ENCODE data around the gene GHITM. TPM values are rescaled to one million over a fixed set of nuclear protein-coding genes. Genes with fewer than 3 reads are reported as not detected.

GHITM gene
- total and polyA plus RNA-seq, 10 donors: 69.2 to 152 (median 102) TPM

DNA sequence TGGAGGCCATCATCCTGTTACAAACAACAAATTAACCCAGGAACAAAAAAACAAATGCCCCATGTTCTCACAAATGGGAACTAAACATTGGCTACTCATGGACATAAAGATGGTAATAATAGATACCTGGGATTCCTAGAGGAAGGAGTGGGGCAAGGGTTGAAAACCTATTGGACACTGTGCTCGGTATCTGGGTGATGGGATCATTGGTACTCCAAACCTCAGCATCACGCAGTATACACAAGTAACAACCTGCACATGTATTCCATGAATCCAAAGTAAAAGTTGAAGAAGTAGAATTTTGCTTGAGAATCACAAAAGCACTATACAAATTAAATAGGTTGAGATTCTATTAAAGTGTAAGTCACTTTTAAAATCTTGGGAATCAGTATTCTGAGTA, 16.7 kb downstream of the GHITM start:
- Histone ChIP-seq H3K9me3 (no peaks in the 10 kb centered on the region), H3K4me1 (peaks cover 0 to 18% (median 0%) of the 10 kb centered on the region in 6 donors), H3K36me3 (peaks cover 4 to 50% (median 40%) of the 10 kb centered on the region in 6 donors), H3K27me3 (replicated peaks in 1 of 7) (no peaks in the 10 kb centered on the region), H3K27ac (peak overlapping the region in 2 of 8 donors; percentile 53 to 59), H3K4me3 (no peak overlapping the region)
- intact Hi-C loops (cut with DNase I; ENCODE audit: low total_unique reads): no loop called here
- 89 to 97% (median 93%) methylated on average over 2 of the region's 2 CpGs for WGBS, 5 donors
- DNase-seq: no peak
- TF ChIP-seq, protein P1, sequence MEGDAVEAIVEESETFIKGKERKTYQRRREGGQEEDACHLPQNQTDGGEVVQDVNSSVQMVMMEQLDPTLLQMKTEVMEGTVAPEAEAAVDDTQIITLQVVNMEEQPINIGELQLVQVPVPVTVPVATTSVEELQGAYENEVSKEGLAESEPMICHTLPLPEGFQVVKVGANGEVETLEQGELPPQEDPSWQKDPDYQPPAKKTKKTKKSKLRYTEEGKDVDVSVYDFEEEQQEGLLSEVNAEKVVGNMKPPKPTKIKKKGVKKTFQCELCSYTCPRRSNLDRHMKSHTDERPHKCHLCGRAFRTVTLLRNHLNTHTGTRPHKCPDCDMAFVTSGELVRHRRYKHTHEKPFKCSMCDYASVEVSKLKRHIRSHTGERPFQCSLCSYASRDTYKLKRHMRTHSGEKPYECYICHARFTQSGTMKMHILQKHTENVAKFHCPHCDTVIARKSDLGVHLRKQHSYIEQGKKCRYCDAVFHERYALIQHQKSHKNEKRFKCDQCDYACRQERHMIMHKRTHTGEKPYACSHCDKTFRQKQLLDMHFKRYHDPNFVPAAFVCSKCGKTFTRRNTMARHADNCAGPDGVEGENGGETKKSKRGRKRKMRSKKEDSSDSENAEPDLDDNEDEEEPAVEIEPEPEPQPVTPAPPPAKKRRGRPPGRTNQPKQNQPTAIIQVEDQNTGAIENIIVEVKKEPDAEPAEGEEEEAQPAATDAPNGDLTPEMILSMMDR (IDR thresholded peaks at IDR 0.05 in 8 of 11, conservative IDR thresholded peaks at IDR 0.05 in 3 of 11): no peak

DNA sequence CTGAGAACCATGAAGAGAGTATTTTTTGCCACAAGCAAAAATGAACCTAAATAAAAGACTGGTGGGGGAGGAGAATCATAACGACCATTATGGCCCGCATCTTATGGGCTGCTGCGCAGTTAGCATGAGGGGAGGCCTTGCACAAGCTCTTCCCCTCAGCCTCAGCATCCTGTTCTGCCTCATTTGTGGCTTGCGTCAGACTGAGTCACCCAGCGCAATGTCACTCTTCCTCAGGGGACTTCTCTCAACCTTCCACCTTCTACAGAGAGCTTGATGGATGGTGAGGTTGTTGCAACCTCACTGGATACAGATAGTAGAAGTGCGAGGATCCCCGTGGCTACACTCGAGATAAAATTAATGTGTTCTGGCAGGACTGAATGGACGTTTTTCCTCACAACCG, 17.5 kb downstream of the GHITM start:
- no peak for TF ChIP-seq POLR2A (IDR thresholded peaks at IDR 0.05)
- peak in 2 of 3 donors; percentile 47 to 86 for TF ChIP-seq POLR2AphosphoS5 (IDR thresholded peaks at IDR 0.05)
- peak; percentile 84 for DNase-seq
- H3K9me3 ChIP-seq: no peaks in the 10 kb centered on the region
- peaks cover 0 to 18% (median 0%) of the 10 kb centered on the region in 6 donors for H3K4me1 ChIP-seq
- peaks cover 4 to 42% (median 34%) of the 10 kb centered on the region in 6 donors for H3K36me3 ChIP-seq
- 37 to 60% (median 55%) methylated on average over 10 of the region's 10 CpGs for WGBS, 5 donors
- intact Hi-C loops (cut with DNase I; ENCODE audit: low total_unique reads): no loop called here
- no peak overlapping the region for H3K4me3 ChIP-seq
- peak overlapping the region in 5 of 8 donors; percentile 11 to 60 (median 53) for H3K27ac ChIP-seq
- H3K27me3 ChIP-seq (replicated peaks in 1 of 7): peaks cover 0 to 4% (median 0%) of the 10 kb centered on the region in 7 donors

DNA sequence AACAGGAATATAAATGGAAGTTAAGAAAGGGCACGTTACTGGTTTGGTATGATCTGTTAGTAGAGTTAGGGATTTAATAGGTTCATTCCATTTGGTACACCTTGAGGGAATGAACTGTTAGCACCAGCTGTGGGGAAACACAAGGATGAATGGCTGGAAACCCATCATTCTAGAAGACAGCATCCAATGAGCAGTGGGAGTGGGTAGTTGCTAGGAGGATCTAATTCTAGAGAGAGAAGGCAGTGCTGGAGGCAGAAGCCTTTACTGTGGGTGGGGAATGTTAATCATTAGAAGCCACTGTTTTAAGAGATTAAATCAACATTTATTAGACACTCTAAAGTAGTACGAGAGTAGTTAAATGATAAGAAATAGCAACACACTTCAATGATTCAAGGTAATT, 18.8 kb downstream of the GHITM start:
- no peak for DNase-seq
- Histone ChIP-seq H3K36me3 (peaks cover 4 to 29% (median 22%) of the 10 kb centered on the region in 6 donors), H3K27ac (no peak overlapping the region), H3K27me3 (replicated peaks in 1 of 7) (peaks cover 0 to 13% (median 0%) of the 10 kb centered on the region in 7 donors), H3K4me1 (peaks cover 0 to 18% (median 0%) of the 10 kb centered on the region in 6 donors), H3K4me3 (no peak overlapping the region), H3K9me3 (no peaks in the 10 kb centered on the region)
- intact Hi-C loops (cut with DNase I; ENCODE audit: low total_unique reads): no loop called here
- 85 to 91% (median 87%) methylated on average over 2 of the region's 2 CpGs for WGBS, 5 donors
- TF ChIP-seq, protein P1 (IDR thresholded peaks at IDR 0.05 in 8 of 11, conservative IDR thresholded peaks at IDR 0.05 in 3 of 11): no peak
- TF ChIP-seq POLR2AphosphoS5 (IDR thresholded peaks at IDR 0.05): peak in 1 of 3 donors; percentile 22

DNA sequence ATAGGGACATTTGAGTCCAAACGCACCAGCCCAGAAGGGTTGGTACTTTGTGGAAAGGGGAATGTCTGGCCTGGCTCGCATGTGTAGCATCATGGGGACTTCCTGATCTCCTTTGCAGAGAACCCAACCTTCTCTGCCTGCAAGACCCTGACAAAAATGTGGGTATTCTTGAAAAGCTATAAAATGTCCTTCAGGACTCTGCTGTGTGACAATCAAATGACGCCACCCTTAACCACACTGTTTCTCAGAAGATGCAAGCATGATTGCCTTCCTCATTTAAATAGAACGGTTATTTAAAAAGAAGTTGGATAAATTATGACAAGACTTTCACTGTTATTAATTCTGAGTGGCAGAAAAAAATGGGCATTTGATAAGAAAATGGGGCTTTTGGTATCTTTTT, 19.2 kb downstream of the GHITM start:
- Histone ChIP-seq H3K4me1 (peaks cover 0 to 18% (median 0%) of the 10 kb centered on the region in 6 donors), H3K4me3 (no peak overlapping the region), H3K27ac (no peak overlapping the region), H3K27me3 (replicated peaks in 1 of 7) (peaks cover 0 to 16% (median 0%) of the 10 kb centered on the region in 7 donors), H3K36me3 (peaks cover 4 to 24% (median 18%) of the 10 kb centered on the region in 6 donors), H3K9me3 (no peaks in the 10 kb centered on the region)
- DNase-seq: no peak
- no peak for TF ChIP-seq POLR2A (IDR thresholded peaks at IDR 0.05)
- TF ChIP-seq, protein P1 (IDR thresholded peaks at IDR 0.05 in 8 of 11, conservative IDR thresholded peaks at IDR 0.05 in 3 of 11): no peak
- intact Hi-C loops (cut with DNase I; ENCODE audit: low total_unique reads): no loop called here
- WGBS, 5 donors: 45 to 68% (median 57%) methylated on average over 4 of the region's 4 CpGs

Measured in spleen (tissue), 11 donors.